Measurements from ENCODE around the gene ESX1. TPM values are rescaled to one million over a fixed set of nuclear protein-coding genes. Genes with fewer than 3 reads are reported as not detected.

ESX1 gene
- total and polyA plus RNA-seq, 4 donors = not detected

- Histone ChIP-seq H3K9me3 (ENCODE audit: control insufficient read depth in 4 of 4, insufficient read depth in 3 of 4, low read length in 3 of 4) (peaks cover 0 to 4% (median 0%) of the 10 kb centered on the region in 4 donors), H3K4me3 (no peak overlapping the region), H3K9ac (ENCODE audit: insufficient read depth in 1 of 2, low read length in 2 of 2) (no peak overlapping the region), H3K36me3 (ENCODE audit: control insufficient read depth in 4 of 4, insufficient read depth in 4 of 4, low read length in 4 of 4) (no peaks in the 10 kb centered on the region), H3K27me3 (ENCODE audit: control insufficient read depth in 3 of 3, insufficient read depth in 3 of 3, low read length in 2 of 3) (peaks cover 0 to 37% (median 9%) of the 10 kb centered on the region in 3 donors), H3K27ac (ENCODE audit: low read depth in 1 of 2, low read length in 1 of 2) (no peak overlapping the region), H3K4me1 (ENCODE audit: control insufficient read depth in 5 of 5, insufficient read depth in 5 of 5, low read length in 5 of 5) (no peaks in the 10 kb centered on the region)
- TF ChIP-seq CTCF (IDR thresholded peaks at IDR 0.05; ENCODE audit: control extremely low read depth, extremely low read depth) = no peak
- DNase-seq (no peak), ATAC-seq (ENCODE audit: insufficient read depth, low FRiP score) (no peak)
- WGBS, 2 donors = 84 to 91% methylated on average over 4 of the region's 4 CpGs
Observed at GRCh38 chrX:104281564-104281963, 26.8 kb upstream of the ESX1 start.

GRCh38 chrX:104280609-104281008 is 25.9 kb upstream of the ESX1 start:
- DNase-seq (no peak), ATAC-seq (ENCODE audit: insufficient read depth, low FRiP score) (no peak)
- WGBS, 2 donors = 75 to 92% methylated on average over 5 of the region's 5 CpGs
- H3K9ac ChIP-seq (ENCODE audit: insufficient read depth in 1 of 2, low read length in 2 of 2) = no peak overlapping the region
- no peak overlapping the region for H3K4me3 ChIP-seq
- H3K9me3 ChIP-seq (ENCODE audit: control insufficient read depth in 4 of 4, insufficient read depth in 3 of 4, low read length in 3 of 4) = peaks cover 0 to 4% (median 0%) of the 10 kb centered on the region in 4 donors
- H3K27ac ChIP-seq (ENCODE audit: low read depth in 1 of 2, low read length in 1 of 2) = no peak overlapping the region
- H3K27me3 ChIP-seq (ENCODE audit: control insufficient read depth in 3 of 3, insufficient read depth in 3 of 3, low read length in 2 of 3) = peaks cover 0 to 36% (median 6%) of the 10 kb centered on the region in 3 donors
- no peak for TF ChIP-seq CTCF (IDR thresholded peaks at IDR 0.05; ENCODE audit: control extremely low read depth, extremely low read depth)
- no peaks in the 10 kb centered on the region for H3K36me3 ChIP-seq (ENCODE audit: control insufficient read depth in 4 of 4, insufficient read depth in 4 of 4, low read length in 4 of 4)
- H3K4me1 ChIP-seq (ENCODE audit: control insufficient read depth in 5 of 5, insufficient read depth in 5 of 5, low read length in 5 of 5) = no peaks in the 10 kb centered on the region

GRCh38 chrX:104270916-104271512 is 16.3 kb upstream of the ESX1 start:
- peak; percentile 18 to 31 (median 28) for DNase-seq
- no peaks in the 10 kb centered on the region for H3K9me3 ChIP-seq (ENCODE audit: control insufficient read depth in 4 of 4, insufficient read depth in 3 of 4, low read length in 3 of 4)
- H3K9ac ChIP-seq (ENCODE audit: insufficient read depth in 1 of 2, low read length in 2 of 2) = no peak overlapping the region
- 1 to 6% methylated on average over 7 of the region's 7 CpGs for WGBS, 2 donors
- no peak overlapping the region for H3K27ac ChIP-seq (ENCODE audit: low read depth in 1 of 2, low read length in 1 of 2)
- peaks cover 3 to 53% (median 12%) of the 10 kb centered on the region in 3 donors for H3K27me3 ChIP-seq (ENCODE audit: control insufficient read depth in 3 of 3, insufficient read depth in 3 of 3, low read length in 2 of 3)
- ATAC-seq (ENCODE audit: insufficient read depth, low FRiP score) = no peak
- peak; percentile 6 for TF ChIP-seq CTCF (IDR thresholded peaks at IDR 0.05; ENCODE audit: control extremely low read depth, extremely low read depth)
- H3K4me3 ChIP-seq = no peak overlapping the region
- H3K36me3 ChIP-seq (ENCODE audit: control insufficient read depth in 4 of 4, insufficient read depth in 4 of 4, low read length in 4 of 4) = no peaks in the 10 kb centered on the region
- no peaks in the 10 kb centered on the region for H3K4me1 ChIP-seq (ENCODE audit: control insufficient read depth in 5 of 5, insufficient read depth in 5 of 5, low read length in 5 of 5)

GRCh38 chrX:104270212-104270611 is 15.5 kb upstream of the ESX1 start:
- Histone ChIP-seq H3K27me3 (ENCODE audit: control insufficient read depth in 3 of 3, insufficient read depth in 3 of 3, low read length in 2 of 3) (peaks cover 3 to 49% (median 12%) of the 10 kb centered on the region in 3 donors), H3K4me3 (no peak overlapping the region), H3K4me1 (ENCODE audit: control insufficient read depth in 5 of 5, insufficient read depth in 5 of 5, low read length in 5 of 5) (no peaks in the 10 kb centered on the region), H3K36me3 (ENCODE audit: control insufficient read depth in 4 of 4, insufficient read depth in 4 of 4, low read length in 4 of 4) (no peaks in the 10 kb centered on the region), H3K9ac (ENCODE audit: insufficient read depth in 1 of 2, low read length in 2 of 2) (no peak overlapping the region), H3K27ac (ENCODE audit: low read depth in 1 of 2, low read length in 1 of 2) (no peak overlapping the region), H3K9me3 (ENCODE audit: control insufficient read depth in 4 of 4, insufficient read depth in 3 of 4, low read length in 3 of 4) (no peaks in the 10 kb centered on the region)
- ATAC-seq (ENCODE audit: insufficient read depth, low FRiP score) = no peak
- no peak for DNase-seq
- 61 to 66% methylated on average over 6 of the region's 6 CpGs for WGBS, 2 donors
- TF ChIP-seq CTCF (IDR thresholded peaks at IDR 0.05; ENCODE audit: control extremely low read depth, extremely low read depth) = no peak
